Activated CD4-positive, alpha-beta memory T cell treated with anti-CD3 and anti-CD28 coated beads, Interleukin-2, amount 10 ng/mL, durations not matched to agents 7 days and 5 days (primary cell): ENCODE data around the gene SPOCK1. TPM values are rescaled to one million over a fixed set of nuclear protein-coding genes. Genes with fewer than 3 reads are reported as not detected.
"Not testable (repeated sequence)": the region's sequence is repeated elsewhere in the genome, so short reads cannot be mapped to it uniquely, and the experiment has no call there.

Source experiments
- CTCF ChIA-PET: fragments of 350-600 bp; sonication (Branson Sonifier 250); formaldehyde crosslinking; loops from one replicate; lab custom pipeline; 2021; ENCODE audit warnings: antibody characterized with exemption, inconsistent platforms; lab: Charles Lee
- POLR2A ChIA-PET: fragments of 350-600 bp; sonication (Branson Sonifier 250); formaldehyde crosslinking; loops from one replicate; lab custom pipeline; 2021; ENCODE audit warnings: antibody characterized with exemption; lab: Charles Lee
- DNase-seq: peaks from one replicate; pipeline ENCODE4 v3.0.0-alpha.2; 2020
- H3K27ac Mint-ChIP-seq: one replicate; pipeline ENCODE4 v1.8.0; 2021; ENCODE audit warnings: mild to moderate bottlenecking, mixed read lengths
- H3K27me3 Mint-ChIP-seq: one replicate; pipeline ENCODE4 v1.8.0; 2021; ENCODE audit warnings: mixed read lengths
- H3K36me3 Mint-ChIP-seq: one replicate; pipeline ENCODE4 v1.8.0; 2021; ENCODE audit warnings: low read depth, mixed read lengths
- H3K4me1 Mint-ChIP-seq: one replicate; pipeline ENCODE4 v1.8.0; 2021; ENCODE audit warnings: mixed read lengths
- H3K4me3 Mint-ChIP-seq: one replicate; pipeline ENCODE4 v1.8.0; 2021; ENCODE audit warnings: mild to moderate bottlenecking, mixed read lengths
- H3K9me3 Mint-ChIP-seq: one replicate; pipeline ENCODE4 v1.8.0; 2021; ENCODE audit warnings: mixed read lengths
- total RNA-seq, 2 experiments: library from RNA; stranded (reverse); gene quantifications; one replicate each; pipeline ENCODE4 v1.2.3, GENCODE V29; 2021

The SPOCK1 gene
- total RNA-seq, 2 experiments from 2014 or later: 0.73 to 0.86 TPM

- ChIA-PET CTCF (interaction anchor here (1.2 kb wide), 1 partner anchor 50 kb away, joined by 3 read pairs; no protein-coding TSS in a partner anchor), POLR2A (no interaction called here)
- Mint-ChIP-seq H3K4me1 (no peaks in the 10 kb centered on the region), H3K27ac (no peak overlapping the region), H3K27me3 (no peaks in the 10 kb centered on the region), H3K9me3 (no peaks in the 10 kb centered on the region), H3K4me3 (no peak overlapping the region), H3K36me3 (no peaks in the 10 kb centered on the region)
- no peak for DNase-seq
These were observed 103.9 kb downstream of the SPOCK1 start for GRCh38 chr5:137395011-137395755.

GRCh38 chr5:137394380-137394779 is 104.7 kb downstream of the SPOCK1 start:
- ChIA-PET CTCF (interaction anchor here (1.2 kb wide), 1 partner anchor 50 kb away, joined by 3 read pairs; no protein-coding TSS in a partner anchor), POLR2A (no interaction called here)
- H3K27me3 Mint-ChIP-seq: no peaks in the 10 kb centered on the region
- no peaks in the 10 kb centered on the region for H3K9me3 Mint-ChIP-seq
- H3K4me3 Mint-ChIP-seq: no peak overlapping the region
- H3K27ac Mint-ChIP-seq: no peak overlapping the region
- H3K36me3 Mint-ChIP-seq: no peaks in the 10 kb centered on the region
- DNase-seq: no peak
- H3K4me1 Mint-ChIP-seq: no peaks in the 10 kb centered on the region

- DNase-seq: no peak
- Mint-ChIP-seq H3K36me3 (no peaks in the 10 kb centered on the region), H3K27ac (no peak overlapping the region), H3K4me1 (no peaks in the 10 kb centered on the region), H3K9me3 (no peaks in the 10 kb centered on the region), H3K27me3 (no peaks in the 10 kb centered on the region), H3K4me3 (no peak overlapping the region)
- ChIA-PET CTCF (no interaction called here), POLR2A (no interaction called here)
These were observed 105.7 kb downstream of the SPOCK1 start for GRCh38 chr5:137393196-137393993.

GRCh38 chr5:137392261-137392660 is 106.9 kb downstream of the SPOCK1 start:
- H3K27ac Mint-ChIP-seq: no peak overlapping the region
- no peak overlapping the region for H3K4me3 Mint-ChIP-seq
- CTCF ChIA-PET: no interaction called here
- H3K9me3 Mint-ChIP-seq: no peaks in the 10 kb centered on the region
- POLR2A ChIA-PET: no interaction called here
- no peaks in the 10 kb centered on the region for H3K36me3 Mint-ChIP-seq
- H3K27me3 Mint-ChIP-seq: no peaks in the 10 kb centered on the region
- no peaks in the 10 kb centered on the region for H3K4me1 Mint-ChIP-seq
- DNase-seq: no peak

- H3K4me1 Mint-ChIP-seq, POLR2A ChIA-PET: not testable (repeated sequence)
These were observed 108.1 kb downstream of the SPOCK1 start for GRCh38 chr5:137391044-137391443.

GRCh38 chr5:137389042-137389441 is 110.1 kb downstream of the SPOCK1 start:
- Mint-ChIP-seq H3K36me3 (no peaks in the 10 kb centered on the region), H3K27ac (no peak overlapping the region), H3K9me3 (no peaks in the 10 kb centered on the region), H3K27me3 (no peaks in the 10 kb centered on the region), H3K4me3 (no peak overlapping the region), H3K4me1 (no peaks in the 10 kb centered on the region)
- CTCF ChIA-PET: no interaction called here
- DNase-seq: no peak
- POLR2A ChIA-PET: no interaction called here

More at GRCh38 chr5:137391044-137391443, 108.1 kb downstream of the SPOCK1 start:
- H3K27me3 Mint-ChIP-seq, H3K9me3 Mint-ChIP-seq, DNase-seq, H3K27ac Mint-ChIP-seq, H3K4me3 Mint-ChIP-seq, CTCF ChIA-PET, H3K36me3 Mint-ChIP-seq: not testable (repeated sequence)

- Mint-ChIP-seq H3K27ac (no peak overlapping the region), H3K4me3 (no peak overlapping the region), H3K36me3 (no peaks in the 10 kb centered on the region), H3K4me1 (no peaks in the 10 kb centered on the region), H3K9me3 (peaks cover 12% of the 10 kb centered on the region), H3K27me3 (no peaks in the 10 kb centered on the region)
- CTCF ChIA-PET: no interaction called here
- DNase-seq: no peak
- POLR2A ChIA-PET: no interaction called here
These were observed 114.1 kb downstream of the SPOCK1 start for GRCh38 chr5:137385064-137385463.

- Mint-ChIP-seq H3K36me3 (no peaks in the 10 kb centered on the region), H3K4me3 (no peak overlapping the region), H3K4me1 (no peaks in the 10 kb centered on the region), H3K27ac (no peak overlapping the region), H3K27me3 (no peaks in the 10 kb centered on the region), H3K9me3 (peaks cover 12% of the 10 kb centered on the region)
- no peak for DNase-seq
- ChIA-PET POLR2A (no interaction called here), CTCF (interaction anchor here (1.8 kb wide), 1 partner anchor 64 kb away, joined by 4 read pairs; no protein-coding TSS in a partner anchor)
These were observed 115.2 kb downstream of the SPOCK1 start for GRCh38 chr5:137383909-137384308.

GRCh38 chr5:137381555-137381954 is 117.6 kb downstream of the SPOCK1 start:
- DNase-seq: no peak
- CTCF ChIA-PET: interaction anchor here (1.2 kb wide), 1 partner anchor 61 kb away, joined by 3 read pairs; no protein-coding TSS in a partner anchor
- H3K9me3 Mint-ChIP-seq: peaks cover 12% of the 10 kb centered on the region
- H3K4me3 Mint-ChIP-seq: no peak overlapping the region
- no peaks in the 10 kb centered on the region for H3K27me3 Mint-ChIP-seq
- no peaks in the 10 kb centered on the region for H3K4me1 Mint-ChIP-seq
- POLR2A ChIA-PET: no interaction called here
- no peaks in the 10 kb centered on the region for H3K36me3 Mint-ChIP-seq
- H3K27ac Mint-ChIP-seq: no peak overlapping the region

GRCh38 chr5:137379555-137380286 is 119.4 kb downstream of the SPOCK1 start:
- no peaks in the 10 kb centered on the region for H3K36me3 Mint-ChIP-seq
- H3K27me3 Mint-ChIP-seq: no peaks in the 10 kb centered on the region
- peaks cover 12% of the 10 kb centered on the region for H3K9me3 Mint-ChIP-seq
- ChIA-PET POLR2A (no interaction called here), CTCF (no interaction called here)
- no peak overlapping the region for H3K27ac Mint-ChIP-seq
- H3K4me1 Mint-ChIP-seq: no peaks in the 10 kb centered on the region
- H3K4me3 Mint-ChIP-seq: no peak overlapping the region
- no peak for DNase-seq

- ChIA-PET POLR2A (no interaction called here), CTCF (no interaction called here)
- Mint-ChIP-seq H3K4me1 (no peaks in the 10 kb centered on the region), H3K27ac (no peak overlapping the region), H3K36me3 (no peaks in the 10 kb centered on the region), H3K4me3 (no peak overlapping the region), H3K9me3 (peaks cover 3% of the 10 kb centered on the region), H3K27me3 (no peaks in the 10 kb centered on the region)
- DNase-seq: no peak
These were observed 123.2 kb downstream of the SPOCK1 start for GRCh38 chr5:137375741-137376526.

GRCh38 chr5:137374110-137374714 is 124.9 kb downstream of the SPOCK1 start:
- POLR2A ChIA-PET: no interaction called here
- H3K4me1 Mint-ChIP-seq: no peaks in the 10 kb centered on the region
- CTCF ChIA-PET: no interaction called here

More at GRCh38 chr5:137374110-137374714, 124.9 kb downstream of the SPOCK1 start:
- no peaks in the 10 kb centered on the region for H3K9me3 Mint-ChIP-seq
- no peaks in the 10 kb centered on the region for H3K36me3 Mint-ChIP-seq
- no peak overlapping the region for H3K4me3 Mint-ChIP-seq
- no peak for DNase-seq
- no peak overlapping the region for H3K27ac Mint-ChIP-seq
- no peaks in the 10 kb centered on the region for H3K27me3 Mint-ChIP-seq
